ENCODE measurements around the gene RABGGTA.
A peak's percentile ranks its signal among the peaks of the same experiment; 100 is the strongest.

Gene RABGGTA

DNA sequence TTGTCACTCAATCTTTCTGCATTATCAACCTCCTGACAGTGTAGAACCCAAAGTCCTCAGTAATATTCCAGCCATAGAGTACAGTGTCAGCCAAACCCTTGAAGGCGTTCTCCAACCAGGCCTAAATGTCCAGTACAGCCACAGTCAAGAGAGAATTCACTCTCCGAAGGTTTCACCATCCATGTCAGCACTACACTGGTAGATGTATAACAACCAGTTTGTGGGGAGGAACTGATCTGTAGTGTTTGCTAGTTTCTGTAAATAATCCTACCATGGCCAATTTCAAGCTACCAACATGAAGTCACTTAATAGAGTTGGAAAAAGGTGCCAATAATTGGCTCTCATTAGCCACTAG, 55.1 kb downstream of the RABGGTA start:
- no peak overlapping the region for H2AFZ ChIP-seq
- peaks cover 32% of the 10 kb centered on the region for H3K79me2 ChIP-seq
- H3K4me1 ChIP-seq = peaks cover 8% of the 10 kb centered on the region
- peak overlapping the region; percentile 93 for H3K27ac ChIP-seq
- no peaks in the 10 kb centered on the region for H3K9me3 ChIP-seq (ENCODE audit: control insufficient read depth, low read length)
- H3K4me2 ChIP-seq (ENCODE audit: low read length) = peak overlapping the region; percentile 82
- H3K27me3 ChIP-seq (ENCODE audit: control insufficient read depth, insufficient read depth, low read length) = no peaks in the 10 kb centered on the region
- no peak overlapping the region for H3K9ac ChIP-seq
- peak overlapping the region; percentile 71 for H3K4me3 ChIP-seq (ENCODE audit: low read depth, low read length)
- TF ChIP-seq, protein P1, sequence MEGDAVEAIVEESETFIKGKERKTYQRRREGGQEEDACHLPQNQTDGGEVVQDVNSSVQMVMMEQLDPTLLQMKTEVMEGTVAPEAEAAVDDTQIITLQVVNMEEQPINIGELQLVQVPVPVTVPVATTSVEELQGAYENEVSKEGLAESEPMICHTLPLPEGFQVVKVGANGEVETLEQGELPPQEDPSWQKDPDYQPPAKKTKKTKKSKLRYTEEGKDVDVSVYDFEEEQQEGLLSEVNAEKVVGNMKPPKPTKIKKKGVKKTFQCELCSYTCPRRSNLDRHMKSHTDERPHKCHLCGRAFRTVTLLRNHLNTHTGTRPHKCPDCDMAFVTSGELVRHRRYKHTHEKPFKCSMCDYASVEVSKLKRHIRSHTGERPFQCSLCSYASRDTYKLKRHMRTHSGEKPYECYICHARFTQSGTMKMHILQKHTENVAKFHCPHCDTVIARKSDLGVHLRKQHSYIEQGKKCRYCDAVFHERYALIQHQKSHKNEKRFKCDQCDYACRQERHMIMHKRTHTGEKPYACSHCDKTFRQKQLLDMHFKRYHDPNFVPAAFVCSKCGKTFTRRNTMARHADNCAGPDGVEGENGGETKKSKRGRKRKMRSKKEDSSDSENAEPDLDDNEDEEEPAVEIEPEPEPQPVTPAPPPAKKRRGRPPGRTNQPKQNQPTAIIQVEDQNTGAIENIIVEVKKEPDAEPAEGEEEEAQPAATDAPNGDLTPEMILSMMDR (IDR thresholded peaks at IDR 0.05) = no peak
- H3K36me3 ChIP-seq (ENCODE audit: control insufficient read depth, insufficient read depth, low read length) = no peaks in the 10 kb centered on the region
